Esophagus muscularis mucosa (tissue), 4 donors: ENCODE data around the gene NPEPPS.
"Not testable (repeated sequence)": the region's sequence is repeated elsewhere in the genome, so short reads cannot be mapped to it uniquely, and the experiment has no call there.

Experiments used
- EP300 ChIP-seq: sonication (generic); formaldehyde crosslinking; IDR thresholded peaks from one replicate; pipeline ENCODE4 v1.6.1; 2017; ENCODE audit warnings: antibody characterized with exemption
- POLR2A ChIP-seq: fragments of 450-650 bp; IDR thresholded peaks from one replicate; pipeline ENCODE4 v1.6.1; 2017; ENCODE audit warnings: antibody characterized with exemption, moderate library complexity, mild to moderate bottlenecking, low read depth
- TF ChIP-seq, protein P1 (sequence below), 3 experiments: fragments of 200-600 bp in 2 of 3; fragments of 450-650 bp in 1 of 3; sonication (generic) in 2 of 3; IDR thresholded peaks; one replicate each; pipeline ENCODE4 v1.5.1; 2017 to 2019; ENCODE audit warnings: antibody characterized with exemption in 3 of 3, mild to moderate bottlenecking in 2 of 3, moderate library complexity in 1 of 3

DNA sequence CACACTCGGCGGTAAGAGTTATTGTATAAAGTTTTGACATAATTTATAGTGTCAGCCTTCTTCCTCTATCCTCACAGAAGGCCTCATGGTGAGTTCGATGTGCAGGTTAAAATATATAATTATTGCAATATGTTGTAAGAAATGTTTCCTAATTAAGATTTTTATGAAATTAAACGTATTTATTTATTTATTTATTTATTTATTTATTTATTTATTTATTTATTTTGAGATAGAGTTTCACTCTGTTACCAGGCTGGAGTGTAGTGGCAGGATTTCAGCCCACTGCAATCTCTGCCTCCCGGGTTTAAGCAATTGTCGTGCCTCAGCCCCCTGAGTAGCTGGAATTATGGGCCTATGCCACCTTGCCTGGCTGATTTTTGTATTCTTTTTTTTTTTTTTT lies 13.4 kb downstream of the NPEPPS start:
- not testable (repeated sequence) for TF ChIP-seq POLR2A, EP300
- TF ChIP-seq, protein P1, sequence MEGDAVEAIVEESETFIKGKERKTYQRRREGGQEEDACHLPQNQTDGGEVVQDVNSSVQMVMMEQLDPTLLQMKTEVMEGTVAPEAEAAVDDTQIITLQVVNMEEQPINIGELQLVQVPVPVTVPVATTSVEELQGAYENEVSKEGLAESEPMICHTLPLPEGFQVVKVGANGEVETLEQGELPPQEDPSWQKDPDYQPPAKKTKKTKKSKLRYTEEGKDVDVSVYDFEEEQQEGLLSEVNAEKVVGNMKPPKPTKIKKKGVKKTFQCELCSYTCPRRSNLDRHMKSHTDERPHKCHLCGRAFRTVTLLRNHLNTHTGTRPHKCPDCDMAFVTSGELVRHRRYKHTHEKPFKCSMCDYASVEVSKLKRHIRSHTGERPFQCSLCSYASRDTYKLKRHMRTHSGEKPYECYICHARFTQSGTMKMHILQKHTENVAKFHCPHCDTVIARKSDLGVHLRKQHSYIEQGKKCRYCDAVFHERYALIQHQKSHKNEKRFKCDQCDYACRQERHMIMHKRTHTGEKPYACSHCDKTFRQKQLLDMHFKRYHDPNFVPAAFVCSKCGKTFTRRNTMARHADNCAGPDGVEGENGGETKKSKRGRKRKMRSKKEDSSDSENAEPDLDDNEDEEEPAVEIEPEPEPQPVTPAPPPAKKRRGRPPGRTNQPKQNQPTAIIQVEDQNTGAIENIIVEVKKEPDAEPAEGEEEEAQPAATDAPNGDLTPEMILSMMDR (IDR thresholded peaks at IDR 0.05) = not testable (repeated sequence)
